ENCODE data around the gene LRP10.

GRCh38 chr14:22875003-22875747, 3.6 kb downstream of the LRP10 start:
- TF ChIP-seq CTCF (IDR thresholded peaks at IDR 0.05) (no peak), REST (IDR thresholded peaks at IDR 0.05; ENCODE audit: insufficient read depth in 1 of 2, low read depth in 2 of 2, low read length in 1 of 2) (no peak), POLR2AphosphoS5 (IDR thresholded peaks at IDR 0.05; ENCODE audit: low read depth, low read length) (no peak)

All from Panc1 (cell line).